HUES64 (cell line): ENCODE results near the gene SPINT2.

Source experiments
- H3K27ac ChIP-seq: 2 replicates; pipeline ENCODE4 v1.7.0; 2013; ENCODE audit warnings: low read depth, low read length, inconsistent platforms
- H3K27me3 ChIP-seq: 2 replicates; pipeline ENCODE4 v1.6.1; 2013; ENCODE audit warnings: mild to moderate bottlenecking, low read length; ENCODE audit not compliant: insufficient read depth
- H3K36me3 ChIP-seq: 2 replicates; pipeline ENCODE4 v1.6.1; 2013; ENCODE audit warnings: mild to moderate bottlenecking, low read length; ENCODE audit not compliant: insufficient read depth
- H3K4me1 ChIP-seq: 2 replicates; pipeline ENCODE4 v1.6.1; 2013; ENCODE audit warnings: mild to moderate bottlenecking, low read length, moderate library complexity; ENCODE audit not compliant: insufficient read depth
- H3K4me3 ChIP-seq: 2 replicates; pipeline ENCODE4 v1.5.1; 2013; ENCODE audit warnings: mild to moderate bottlenecking, low read length, moderate library complexity
- H3K9ac ChIP-seq: 2 replicates; pipeline ENCODE4 v1.6.1; 2013; ENCODE audit warnings: mild to moderate bottlenecking, low read depth, low read length
- H3K9me3 ChIP-seq: 2 replicates; pipeline ENCODE4 v1.6.1; 2013; ENCODE audit warnings: low read depth, low read length; ENCODE audit not compliant: insufficient read depth
- WGBS: fragments of 150-250, 120-280 bp; methylation state at CpG from one replicate; pipeline ENCODE4 v1.1.7; 2013; ENCODE audit warnings: missing lambda C conversion rate; 5-methylcytosine and 5-hydroxymethylcytosine counted together

SPINT2 gene

DNA sequence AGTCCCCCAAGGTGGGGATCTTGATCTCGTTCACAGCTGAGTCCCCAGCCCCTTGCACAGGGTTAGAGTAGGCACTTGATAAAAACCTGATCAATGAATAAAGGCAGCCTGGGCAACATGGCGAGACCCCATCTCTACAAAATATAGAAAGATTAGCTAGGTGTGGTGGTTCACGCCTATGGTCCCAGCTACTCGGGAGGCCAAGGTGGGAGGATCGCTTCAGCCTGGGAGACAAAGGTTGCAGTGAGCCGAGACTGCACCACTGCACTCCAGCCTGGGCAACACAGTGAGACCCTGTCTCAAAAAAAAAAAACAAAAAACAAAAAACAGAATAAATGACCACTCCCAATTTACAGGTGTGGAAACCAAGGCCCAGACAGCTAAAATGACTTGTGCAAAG is 46.6 kb downstream of the SPINT2 start:
- Histone ChIP-seq H3K4me3 (no peak overlapping the region), H3K9me3 (no peaks in the 10 kb centered on the region), H3K27ac (no peak overlapping the region), H3K9ac (no peak overlapping the region), H3K36me3 (peaks cover 18% of the 10 kb centered on the region), H3K27me3 (no peaks in the 10 kb centered on the region), H3K4me1 (no peaks in the 10 kb centered on the region)
- 93% methylated on average over 6 of the region's 6 CpGs for WGBS

GRCh38 chr19:38315657-38316476 is 51.5 kb downstream of the SPINT2 start, which contains the start of gene YIF1B:
Gene YIF1B, minus strand, starts transcription at chr19:38315947. Its CDS starts 30 bp downstream, at chr19:38315917.
- Histone ChIP-seq H3K4me3 (peak within 1 kb of the TSS; percentile 98), H3K9me3 (no peaks in the 10 kb centered on the region), H3K27ac (peak within 1 kb of the TSS; percentile 94), H3K9ac (peak within 1 kb of the TSS; percentile 83), H3K27me3 (peaks cover 28% of the 10 kb centered on the region), H3K36me3 (no peaks in the 10 kb centered on the region), H3K4me1 (no peaks in the 10 kb centered on the region)
- 3% methylated on average over 62 of the region's 64 CpGs for WGBS

- no peaks in the 10 kb centered on the region for H3K9me3 ChIP-seq
- peaks cover 34% of the 10 kb centered on the region for H3K27me3 ChIP-seq
- peak overlapping the region; percentile 16; the same call in 1 of the 2 replicates for H3K27ac ChIP-seq
- WGBS, result 46% methylated on average over 8 of the region's 8 CpGs
- peak overlapping the region; percentile 39; the same call in 1 of the 2 replicates for H3K9ac ChIP-seq
- H3K4me3 ChIP-seq, result peak overlapping the region; percentile 44
- no peaks in the 10 kb centered on the region for H3K4me1 ChIP-seq
- H3K36me3 ChIP-seq, result no peaks in the 10 kb centered on the region
These were observed 52.2 kb downstream of the SPINT2 start for GRCh38 chr19:38316477-38317067.

DNA sequence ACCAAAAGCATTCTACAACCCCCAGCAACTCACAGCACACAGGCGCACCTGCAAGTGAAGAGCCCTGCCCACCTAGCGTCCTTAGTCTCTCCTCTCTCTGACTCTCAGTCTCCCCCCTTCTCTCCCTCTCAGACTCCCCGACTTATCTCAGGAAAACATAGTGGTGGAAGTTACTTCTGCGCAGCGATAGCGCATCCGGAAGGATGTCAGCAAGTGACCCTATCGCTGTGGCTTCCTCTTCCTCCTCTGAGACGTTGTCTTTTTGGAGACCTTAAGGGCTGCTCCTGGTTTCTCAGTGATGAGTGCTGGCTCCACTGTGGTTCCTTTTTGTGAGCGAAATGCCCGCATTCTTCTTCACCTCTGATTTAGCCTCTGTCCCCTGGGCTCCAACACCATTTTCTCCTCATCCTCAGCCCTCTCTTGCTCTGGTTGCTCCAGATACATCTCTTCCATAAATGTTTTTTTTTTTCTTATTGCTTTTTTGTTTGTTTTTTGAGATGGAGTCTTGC is 52.8 kb downstream of the SPINT2 start:
- Histone ChIP-seq H3K9me3 (no peaks in the 10 kb centered on the region), H3K27ac (no peak overlapping the region), H3K4me1 (no peaks in the 10 kb centered on the region), H3K27me3 (peaks cover 34% of the 10 kb centered on the region), H3K9ac (no peak overlapping the region), H3K36me3 (no peaks in the 10 kb centered on the region), H3K4me3 (no peak overlapping the region)
- 90% methylated on average over 11 of the region's 11 CpGs for WGBS

DNA sequence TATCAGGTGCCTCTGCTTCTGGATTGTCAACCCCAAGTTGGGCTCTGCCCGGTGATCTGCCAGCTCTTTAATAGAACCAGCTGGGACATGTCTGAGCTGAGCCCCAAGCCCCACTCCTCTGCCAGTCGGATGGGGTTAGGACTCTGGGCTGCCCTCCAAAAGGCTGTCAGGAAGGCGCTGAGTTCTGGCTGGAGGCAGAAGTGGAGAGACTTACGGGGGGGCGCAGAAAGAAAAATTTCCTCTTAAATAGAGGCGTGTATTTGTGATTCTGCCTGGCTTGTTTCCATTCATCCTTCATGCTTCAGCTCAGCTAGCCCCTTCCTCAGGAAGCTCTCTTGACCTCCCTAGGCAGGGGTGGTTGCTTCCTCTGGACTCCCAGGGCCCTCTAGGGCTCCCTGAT is 54.3 kb downstream of the SPINT2 start:
- H3K4me1 ChIP-seq, result no peaks in the 10 kb centered on the region
- H3K27ac ChIP-seq, result no peak overlapping the region
- H3K9ac ChIP-seq, result no peak overlapping the region
- H3K36me3 ChIP-seq, result no peaks in the 10 kb centered on the region
- WGBS, result 93% methylated on average over 6 of the region's 6 CpGs
- H3K9me3 ChIP-seq, result no peaks in the 10 kb centered on the region
- peaks cover 34% of the 10 kb centered on the region for H3K27me3 ChIP-seq
- no peak overlapping the region for H3K4me3 ChIP-seq

GRCh38 chr19:38319421-38320258 is 55.3 kb downstream of the SPINT2 start, which contains the start of gene KCNK6:
Gene KCNK6, plus strand, starts transcription at chr19:38319845. Its CDS starts 106 bp downstream, at chr19:38319951.
- H3K4me1 ChIP-seq, result no peaks in the 10 kb centered on the region
- peak within 1 kb of the TSS; percentile 50 for H3K9ac ChIP-seq
- H3K27me3 ChIP-seq, result peaks cover 34% of the 10 kb centered on the region
- H3K27ac ChIP-seq, result no peak within 1 kb of the TSS; the same call in 1 of the 2 replicates
- H3K36me3 ChIP-seq, result no peaks in the 10 kb centered on the region
- no peaks in the 10 kb centered on the region for H3K9me3 ChIP-seq
- WGBS, result 3% methylated on average over 75 of the region's 76 CpGs
- H3K4me3 ChIP-seq, result peak within 1 kb of the TSS; percentile 58

DNA sequence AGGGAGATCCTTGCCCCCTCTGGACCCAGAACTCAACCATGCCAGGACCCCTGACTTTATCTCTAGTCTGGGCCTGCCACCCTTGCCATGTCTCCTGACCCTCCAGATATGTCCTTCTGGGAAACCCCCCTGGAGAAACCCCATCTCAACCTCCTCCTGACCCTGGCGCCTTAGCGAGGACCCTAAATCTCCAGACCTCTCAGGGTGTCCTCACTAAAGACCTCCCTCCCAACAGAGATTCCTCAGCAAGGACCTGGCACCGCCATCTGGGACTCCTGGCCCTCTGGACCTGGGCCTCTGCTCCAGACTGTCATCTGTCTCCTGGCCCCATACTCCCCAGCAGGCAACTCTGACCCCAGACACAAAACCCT is 56.6 kb downstream of the SPINT2 start:
- no peaks in the 10 kb centered on the region for H3K9me3 ChIP-seq
- no peaks in the 10 kb centered on the region for H3K4me1 ChIP-seq
- H3K36me3 ChIP-seq, result no peaks in the 10 kb centered on the region
- no peak overlapping the region for H3K9ac ChIP-seq
- peaks cover 34% of the 10 kb centered on the region for H3K27me3 ChIP-seq
- H3K4me3 ChIP-seq, result 0 out of 2 replicates have a peak overlapping the region, but pooled peaks have one; percentile 58
- no peak overlapping the region for H3K27ac ChIP-seq
- 95% methylated on average over 3 of the region's 3 CpGs for WGBS

GRCh38 chr19:38321646-38322196 is 57.3 kb downstream of the SPINT2 start:
- H3K9ac ChIP-seq, result no peak overlapping the region
- H3K4me1 ChIP-seq, result no peaks in the 10 kb centered on the region
- no peak overlapping the region for H3K4me3 ChIP-seq
- peaks cover 34% of the 10 kb centered on the region for H3K27me3 ChIP-seq
- no peak overlapping the region for H3K27ac ChIP-seq
- H3K36me3 ChIP-seq, result peaks cover 2% of the 10 kb centered on the region; the same call in 1 of the 2 replicates
- WGBS, result 86% methylated on average over 11 of the region's 11 CpGs
- no peaks in the 10 kb centered on the region for H3K9me3 ChIP-seq

- Histone ChIP-seq H3K9ac (no peak overlapping the region), H3K4me1 (no peaks in the 10 kb centered on the region), H3K4me3 (no peak overlapping the region), H3K36me3 (peaks cover 16% of the 10 kb centered on the region), H3K9me3 (no peaks in the 10 kb centered on the region), H3K27ac (no peak overlapping the region), H3K27me3 (peaks cover 31% of the 10 kb centered on the region)
- 93% methylated on average over 7 of the region's 7 CpGs for WGBS
These were observed 58.9 kb downstream of the SPINT2 start for GRCh38 chr19:38323291-38323690.

DNA sequence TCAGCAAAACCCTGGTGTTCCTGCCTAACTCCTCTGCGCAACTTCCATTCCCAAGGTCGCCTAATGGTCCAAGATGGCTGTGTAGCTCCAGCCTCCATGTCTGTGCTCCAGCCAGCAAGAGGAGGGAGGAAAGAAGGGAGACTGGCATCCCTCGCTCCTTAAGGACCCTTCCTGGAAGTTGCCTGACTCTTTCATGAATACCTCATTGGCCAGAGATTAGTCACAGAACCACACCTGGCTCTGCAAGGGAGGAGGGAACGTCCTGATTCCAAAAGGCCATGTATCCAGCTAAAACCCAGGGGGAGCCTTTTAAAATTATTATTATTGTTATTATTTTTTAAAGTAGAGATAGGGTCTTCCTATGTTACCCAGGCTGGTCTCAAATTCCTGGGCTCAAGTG is 60.1 kb downstream of the SPINT2 start:
- H3K9ac ChIP-seq, result no peak overlapping the region
- WGBS, result 90% methylated on average over 3 of the region's 4 CpGs
- H3K9me3 ChIP-seq, result no peaks in the 10 kb centered on the region
- peaks cover 16% of the 10 kb centered on the region for H3K36me3 ChIP-seq
- H3K4me1 ChIP-seq, result no peaks in the 10 kb centered on the region
- peaks cover 20% of the 10 kb centered on the region for H3K27me3 ChIP-seq
- H3K4me3 ChIP-seq, result no peak overlapping the region
- no peak overlapping the region for H3K27ac ChIP-seq
